Endothelial cell of umbilical vein (primary cell): ENCODE data around the gene NXN. TPM values are rescaled to one million over a fixed set of nuclear protein-coding genes. Genes with fewer than 3 reads are reported as not detected.

Source experiments
- BruUV-seq: library from RNA; stranded (reverse); fragments of 400-500 nt; replicated peaks from 2 replicates; lab custom pipeline; 2021; lab: Mats Ljungman, UMichigan
- CTCF ChIA-PET: fragments of 300-600, 350-600 bp; sonication (Branson Sonifier 250); formaldehyde crosslinking; loops from one replicate; lab custom pipeline; 2021; ENCODE audit warnings: antibody characterized with exemption, inconsistent platforms; lab: Charles Lee
- POLR2A ChIA-PET: fragments of 300-600, 350-600 bp; sonication (Branson Sonifier 250); formaldehyde crosslinking; loops from one replicate; lab custom pipeline; 2021; ENCODE audit warnings: antibody characterized with exemption, inconsistent platforms; lab: Charles Lee
- DNase-seq: peaks from one replicate; pipeline ENCODE4 v3.0.0-alpha.2; 2011; ENCODE audit warnings: low read depth, low spot score
- FAIRE-seq: peaks from 2 replicates; lab custom pipeline; 2011; peaks lifted over from hg19 to GRCh38; lab: Jason Lieb, UNC
- H2AFZ ChIP-seq: 2 replicates; pipeline ENCODE4 v1.6.0; 2012; ENCODE audit warnings: low read depth, low read length, control low read depth, inconsistent platforms
- H3K27ac ChIP-seq: 2 replicates; pipeline ENCODE4 v1.5.1; 2011; ENCODE audit warnings: low read depth, mild to moderate bottlenecking, control low read depth, low read length, moderate library complexity; ENCODE audit not compliant: insufficient read depth
- H3K27me3 ChIP-seq, 2 experiments: 2 replicates each; pipeline versions ENCODE4 v1.6.0 to v1.6.1; 2011; ENCODE audit warnings: low read length in 2 of 2, mixed read lengths in 1 of 2; ENCODE audit not compliant: control insufficient read depth in 2 of 2, insufficient read depth in 2 of 2
- H3K36me3 ChIP-seq, 2 experiments: 2 replicates in 1 of 2; 3 replicates in 1 of 2; pipeline ENCODE4 v1.5.1; 2011; ENCODE audit warnings: low read length in 2 of 2, mild to moderate bottlenecking in 1 of 2, moderate library complexity in 1 of 2; ENCODE audit not compliant: control insufficient read depth in 2 of 2, insufficient read depth in 2 of 2; ENCODE audit errors: extremely low read depth in 1 of 2
- H3K4me1 ChIP-seq: 3 replicates; pipeline ENCODE4 v1.5.1; 2011; ENCODE audit warnings: mild to moderate bottlenecking, low read length; ENCODE audit not compliant: control insufficient read depth, insufficient read depth; ENCODE audit errors: extremely low read depth
- H3K4me2 ChIP-seq: 2 replicates; pipeline ENCODE4 v1.6.1; 2011; ENCODE audit warnings: low read length, control low read depth, mixed read lengths; ENCODE audit not compliant: insufficient read depth
- H3K4me3 ChIP-seq, 3 experiments: fragments of 200-600 bp in 1 of 3; sonication (generic), shearing (Covaris generic) in 1 of 3; replicated peaks in 1 of 3; 2 replicates each; pipeline ENCODE4 v1.5.1; 2011 to 2016; ENCODE audit warnings: control low read depth in 3 of 3, low read length in 3 of 3, mild to moderate bottlenecking in 2 of 3, inconsistent platforms in 1 of 3, low read depth in 1 of 3, moderate library complexity in 1 of 3; ENCODE audit not compliant: insufficient read depth in 1 of 3
- H3K79me2 ChIP-seq: 2 replicates; pipeline ENCODE4 v1.6.0; 2012; ENCODE audit warnings: low read length, inconsistent platforms; ENCODE audit not compliant: control insufficient read depth, insufficient read depth
- H3K9ac ChIP-seq: replicated peaks from 2 replicates; pipeline ENCODE3; 2011; ENCODE audit warnings: low read length, control low read depth; ENCODE audit not compliant: insufficient read depth; ENCODE audit errors: extremely low read depth
- H3K9me1 ChIP-seq: replicated peaks from 3 replicates; pipeline ENCODE4 v1.6.0; 2011; ENCODE audit warnings: mild to moderate bottlenecking, low read length; ENCODE audit not compliant: control insufficient read depth, insufficient read depth; ENCODE audit errors: extremely low read depth
- H3K9me3 ChIP-seq: replicated peaks from 2 replicates; pipeline ENCODE4 v1.5.1; 2012; ENCODE audit warnings: low read length, inconsistent platforms; ENCODE audit not compliant: control insufficient read depth, insufficient read depth
- H4K20me1 ChIP-seq: replicated peaks from 2 replicates; pipeline ENCODE3; 2011; ENCODE audit warnings: mild to moderate bottlenecking, low read length; ENCODE audit not compliant: control insufficient read depth, insufficient read depth; ENCODE audit errors: extremely low read depth
- EZH2 ChIP-seq: IDR thresholded peaks from 2 replicates; pipeline ENCODE4 v1.6.1; 2012; ENCODE audit warnings: borderline replicate concordance, low read depth, mild to moderate bottlenecking, moderate library complexity, low read length, inconsistent platforms; ENCODE audit not compliant: severe bottlenecking
- FOS ChIP-seq: IDR thresholded peaks from 2 replicates; pipeline ENCODE4 v1.6.1; 2011; ENCODE audit warnings: mild to moderate bottlenecking, low read length, moderate library complexity, borderline replicate concordance; ENCODE audit not compliant: insufficient read depth
- GATA2 ChIP-seq: IDR thresholded peaks from 2 replicates; pipeline ENCODE4 v1.7.0; 2011; ENCODE audit warnings: low read depth, mild to moderate bottlenecking, moderate library complexity, mixed read lengths, low read length; ENCODE audit not compliant: insufficient read length, insufficient read depth
- JUN ChIP-seq: IDR thresholded peaks from 2 replicates; pipeline ENCODE4 v1.6.1; 2011; ENCODE audit warnings: borderline replicate concordance, low read depth; ENCODE audit not compliant: insufficient read length, insufficient read depth
- MAX ChIP-seq: IDR thresholded peaks from 2 replicates; pipeline ENCODE4 v1.6.1; 2011; ENCODE audit not compliant: insufficient read depth, insufficient read length
- MYC ChIP-seq: IDR thresholded peaks from one replicate; pipeline ENCODE4 v1.6.1; 2011; ENCODE audit warnings: mild to moderate bottlenecking, low read depth, low read length
- POLR2A ChIP-seq: IDR thresholded peaks from 2 replicates; pipeline ENCODE4 v1.6.1; 2012; ENCODE audit warnings: low read depth, mild to moderate bottlenecking, control low read depth, low read length
- POLR2AphosphoS5 ChIP-seq: IDR thresholded peaks from 2 replicates; pipeline ENCODE4 v1.6.1; 2012; ENCODE audit warnings: low read depth, mild to moderate bottlenecking, control low read depth, low read length, moderate library complexity; ENCODE audit not compliant: insufficient read depth
- dilution Hi-C: fragments of 300-500 bp; cut with MboI; formaldehyde crosslinking; loops from one replicate; pipeline ENCODE4 v1.15.0; 2019; ENCODE audit warnings: low sequenced_read_pairs; ENCODE audit not compliant: extremely low pct_ligation_motif_present
- intact Hi-C: fragments of 100-400 bp; cut with micrococcal nuclease; formaldehyde crosslinking; loops from one replicate; pipeline ENCODE4 v1.10.0; 2022
- polyA plus RNA-seq, 4 experiments: library from polyadenylated mRNA; depleted of rRNA in 3 of 4; stranded (reverse) in 3 of 4; unstranded in 1 of 4; fragments of >200 nt; gene quantifications; 2 replicates each; pipeline versions ENCODE4 v1.2.1 to v1.2.3, GENCODE V29; 2011 to 2012; ENCODE audit warnings: missing spikeins in 1 of 4
- total RNA-seq: library from RNA; stranded (reverse); gene quantifications from 2 replicates; pipeline ENCODE4 v1.2.3, GENCODE V29; 2021
- TF ChIP-seq, protein P1 (sequence below), 2 donors: IDR thresholded peaks; 1 replicate in 1 of 2; 2 replicates in 1 of 2; pipeline ENCODE4 v1.5.1; 2011; ENCODE audit warnings: low read length in 2 of 2, mild to moderate bottlenecking in 2 of 2, moderate library complexity in 2 of 2, control low read depth in 1 of 2, inconsistent platforms in 1 of 2, low read depth in 1 of 2; ENCODE audit not compliant: insufficient read depth in 1 of 2; ENCODE audit errors: extremely low read depth in 1 of 2

Gene NXN
- total and polyA plus RNA-seq, 2 donors (not counting 3 experiments of a cell fraction or from before 2014, with no cell fraction given) = 69.5 to 77.3 TPM

DNA sequence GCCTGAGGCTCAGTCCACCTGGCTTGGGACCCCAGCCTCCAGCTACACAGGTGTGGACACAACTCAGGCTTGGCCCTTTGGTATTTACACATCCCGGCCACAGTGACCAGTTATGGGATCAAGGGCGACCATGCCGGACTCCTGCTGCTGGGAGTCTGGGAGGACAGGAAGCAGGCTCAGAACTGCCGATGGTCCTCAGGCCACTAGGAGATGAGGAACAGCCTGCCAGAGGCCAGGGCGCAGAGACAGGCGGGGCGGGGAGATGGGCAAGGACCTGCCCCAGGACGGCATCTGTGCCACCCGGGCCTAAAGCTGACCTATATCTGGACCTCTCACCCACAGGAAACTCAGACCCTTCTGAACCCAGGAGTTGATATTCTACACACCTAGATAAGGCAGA, 12.5 kb downstream of the NXN start:
- POLR2A ChIA-PET = no interaction called here
- BruUV-seq = no TSS peak
- no peaks in the 10 kb centered on the region for H4K20me1 ChIP-seq
- TF ChIP-seq POLR2A = no peak
- no peak for TF ChIP-seq JUN
- CTCF ChIA-PET = no interaction called here
- peaks cover 2% of the 10 kb centered on the region for H3K4me1 ChIP-seq
- no peaks in the 10 kb centered on the region for H3K36me3 ChIP-seq
- DNase-seq (no peak), FAIRE-seq (no peak)
- H3K4me2 ChIP-seq = no peak overlapping the region
- no peaks in the 10 kb centered on the region for H3K27me3 ChIP-seq
- no peak overlapping the region for H3K27ac ChIP-seq
- no peak overlapping the region for H3K4me3 ChIP-seq
- H3K9me1 ChIP-seq = no peaks in the 10 kb centered on the region
- H3K9ac ChIP-seq = no peak overlapping the region
- H2AFZ ChIP-seq = no peak overlapping the region
- dilution Hi-C loops (no loop called here), intact Hi-C loops (no loop called here)
- peaks cover 11% of the 10 kb centered on the region for H3K79me2 ChIP-seq
- no peaks in the 10 kb centered on the region for H3K9me3 ChIP-seq

DNA sequence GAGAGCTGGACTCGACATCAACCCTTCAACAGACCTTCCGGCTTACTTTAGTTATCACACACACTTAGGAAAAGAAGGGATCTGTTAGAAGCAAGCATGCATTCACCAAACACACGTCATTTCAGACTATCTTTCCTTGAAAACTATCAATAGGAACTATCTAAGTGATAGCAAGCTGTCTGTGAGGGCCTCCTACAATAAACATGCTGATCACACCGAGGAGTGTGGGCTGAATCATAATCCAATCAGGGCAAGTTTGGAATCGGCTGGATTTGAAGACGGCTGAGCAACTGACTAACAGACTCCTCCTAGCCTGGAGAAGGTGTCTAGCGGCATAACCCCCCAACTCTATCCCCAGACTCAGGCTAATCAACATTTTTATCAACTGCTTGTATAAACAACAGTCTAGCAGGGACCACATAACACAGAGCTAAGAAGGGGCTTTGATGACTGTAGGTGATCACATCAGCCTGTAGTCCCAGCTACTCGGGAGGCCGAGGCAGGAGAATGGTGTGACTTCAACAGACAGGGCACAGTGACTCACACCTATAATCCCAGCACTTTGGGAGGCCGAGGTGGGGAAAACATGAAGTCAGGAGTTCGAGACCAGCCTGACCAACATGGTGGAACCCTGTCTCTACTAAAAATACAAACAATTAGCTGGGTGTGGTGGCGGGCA, 14.1 kb downstream of the NXN start:
- DNase-seq (peak; percentile 19), FAIRE-seq (no peak)
- H3K27me3 ChIP-seq = no peaks in the 10 kb centered on the region
- H3K4me2 ChIP-seq = peak overlapping the region; percentile 0
- no peak overlapping the region for H2AFZ ChIP-seq
- no peak overlapping the region for H3K27ac ChIP-seq
- no peak overlapping the region for H3K4me3 ChIP-seq
- dilution Hi-C loops (no loop called here), intact Hi-C loops (no loop called here)
- H3K36me3 ChIP-seq = no peaks in the 10 kb centered on the region
- POLR2A ChIA-PET = interaction anchor here (0.9 kb wide), 1 partner anchor 14 kb away, joined by 7 read pairs; no protein-coding TSS in a partner anchor
- BruUV-seq = no TSS peak
- no peaks in the 10 kb centered on the region for H3K9me3 ChIP-seq
- CTCF ChIA-PET = interaction anchor here (1.1 to 2.1 kb wide), 6 partner anchors 16 to 166 kb away, joined by 3 to 9 read pairs (median 4); partner anchors contain the start of gene TIMM22
- peaks cover 2% of the 10 kb centered on the region for H3K4me1 ChIP-seq
- no peaks in the 10 kb centered on the region for H4K20me1 ChIP-seq
- no peak overlapping the region for H3K9ac ChIP-seq
- peaks cover 11% of the 10 kb centered on the region for H3K79me2 ChIP-seq
- H3K9me1 ChIP-seq = no peaks in the 10 kb centered on the region
- TF ChIP-seq POLR2A = no peak
- no peak for TF ChIP-seq EZH2
- no peak for TF ChIP-seq FOS
- no peak for TF ChIP-seq MYC
- TF ChIP-seq, protein P1, sequence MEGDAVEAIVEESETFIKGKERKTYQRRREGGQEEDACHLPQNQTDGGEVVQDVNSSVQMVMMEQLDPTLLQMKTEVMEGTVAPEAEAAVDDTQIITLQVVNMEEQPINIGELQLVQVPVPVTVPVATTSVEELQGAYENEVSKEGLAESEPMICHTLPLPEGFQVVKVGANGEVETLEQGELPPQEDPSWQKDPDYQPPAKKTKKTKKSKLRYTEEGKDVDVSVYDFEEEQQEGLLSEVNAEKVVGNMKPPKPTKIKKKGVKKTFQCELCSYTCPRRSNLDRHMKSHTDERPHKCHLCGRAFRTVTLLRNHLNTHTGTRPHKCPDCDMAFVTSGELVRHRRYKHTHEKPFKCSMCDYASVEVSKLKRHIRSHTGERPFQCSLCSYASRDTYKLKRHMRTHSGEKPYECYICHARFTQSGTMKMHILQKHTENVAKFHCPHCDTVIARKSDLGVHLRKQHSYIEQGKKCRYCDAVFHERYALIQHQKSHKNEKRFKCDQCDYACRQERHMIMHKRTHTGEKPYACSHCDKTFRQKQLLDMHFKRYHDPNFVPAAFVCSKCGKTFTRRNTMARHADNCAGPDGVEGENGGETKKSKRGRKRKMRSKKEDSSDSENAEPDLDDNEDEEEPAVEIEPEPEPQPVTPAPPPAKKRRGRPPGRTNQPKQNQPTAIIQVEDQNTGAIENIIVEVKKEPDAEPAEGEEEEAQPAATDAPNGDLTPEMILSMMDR (IDR thresholded peaks at IDR 0.05; ENCODE audit: extremely low read depth in 1 of 2, insufficient read depth in 1 of 2, low read depth in 1 of 2, low read length in 2 of 2) = no peak
- no peak for TF ChIP-seq POLR2AphosphoS5
- no peak for TF ChIP-seq JUN
- TF ChIP-seq MAX = no peak
- TF ChIP-seq GATA2 = no peak
